T follicular helper cell (primary cell): ENCODE measurements around the gene PROX2.

Experiments
- DNase-seq: peaks from one replicate; pipeline ENCODE4 v3.0.0-alpha.2; 2020; ENCODE audit warnings: low read depth
- total RNA-seq, 2 experiments: gene quantifications; one replicate each; lab custom pipeline; 2026; lab: John Stamatoyannopoulos, UW

Gene PROX2, protein sequence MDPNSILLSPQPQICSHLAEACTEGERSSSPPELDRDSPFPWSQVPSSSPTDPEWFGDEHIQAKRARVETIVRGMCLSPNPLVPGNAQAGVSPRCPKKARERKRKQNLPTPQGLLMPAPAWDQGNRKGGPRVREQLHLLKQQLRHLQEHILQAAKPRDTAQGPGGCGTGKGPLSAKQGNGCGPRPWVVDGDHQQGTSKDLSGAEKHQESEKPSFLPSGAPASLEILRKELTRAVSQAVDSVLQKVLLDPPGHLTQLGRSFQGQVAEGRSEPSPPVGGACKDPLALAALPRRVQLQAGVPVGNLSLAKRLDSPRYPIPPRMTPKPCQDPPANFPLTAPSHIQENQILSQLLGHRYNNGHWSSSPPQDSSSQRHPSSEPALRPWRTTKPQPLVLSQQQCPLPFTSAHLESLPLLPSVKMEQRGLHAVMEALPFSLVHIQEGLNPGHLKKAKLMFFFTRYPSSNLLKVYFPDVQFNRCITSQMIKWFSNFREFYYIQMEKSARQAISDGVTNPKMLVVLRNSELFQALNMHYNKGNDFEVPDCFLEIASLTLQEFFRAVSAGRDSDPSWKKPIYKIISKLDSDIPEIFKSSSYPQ
- 0 to 0.09 reads per million in 2 experiments for total RNA-seq

- DNase-seq, result no peak
Measured at GRCh38 chr14:74875941-74876913, at the start of gene PROX2. PROX2 (minus strand) TSS chr14:74876145; CDS start chr14:74863834, 12,311 bp downstream.

GRCh38 chr14:74924061-74924460, 48.1 kb upstream of the PROX2 start:
- no peak for DNase-seq

DNA sequence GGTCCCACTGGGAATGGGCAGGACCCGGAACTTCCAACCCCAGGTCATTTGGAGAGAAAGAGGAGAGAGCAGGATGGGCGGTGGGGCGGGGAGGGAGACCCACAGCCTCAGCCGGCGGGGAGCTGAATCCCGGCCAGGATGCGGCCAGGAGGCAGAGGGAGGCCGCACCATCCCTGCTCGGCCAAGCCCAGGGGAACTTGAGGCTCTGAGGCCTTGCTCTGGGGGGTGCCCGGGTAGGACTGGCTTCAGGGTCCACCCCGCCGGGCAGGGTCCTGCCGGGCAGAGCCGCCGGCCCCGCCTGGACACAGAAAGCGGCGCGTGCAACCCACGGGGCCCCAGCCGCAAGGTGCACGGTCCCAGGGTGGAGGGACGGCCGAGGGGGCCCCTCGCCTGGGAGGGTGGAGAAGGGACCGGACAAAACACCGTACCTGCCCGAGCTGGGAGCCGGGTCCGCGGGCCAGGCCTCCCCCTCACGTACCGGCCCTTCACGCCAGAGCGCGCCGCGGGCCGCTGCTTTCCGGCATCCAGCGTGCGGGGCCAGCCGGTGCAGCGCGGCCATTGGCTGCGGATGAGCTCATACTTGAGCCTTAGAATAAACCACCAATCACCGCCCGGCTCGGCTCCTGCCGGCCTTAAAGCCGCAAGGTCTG, 46.9 kb upstream of the PROX2 start, which contains the start of gene RPS6KL1:
RPS6KL1 (minus strand) TSS at position 509 of the 650 bp plus-strand sequence. CDS start 1,719 bp downstream, outside the sequence.
- peak; percentile 52 for DNase-seq

DNA sequence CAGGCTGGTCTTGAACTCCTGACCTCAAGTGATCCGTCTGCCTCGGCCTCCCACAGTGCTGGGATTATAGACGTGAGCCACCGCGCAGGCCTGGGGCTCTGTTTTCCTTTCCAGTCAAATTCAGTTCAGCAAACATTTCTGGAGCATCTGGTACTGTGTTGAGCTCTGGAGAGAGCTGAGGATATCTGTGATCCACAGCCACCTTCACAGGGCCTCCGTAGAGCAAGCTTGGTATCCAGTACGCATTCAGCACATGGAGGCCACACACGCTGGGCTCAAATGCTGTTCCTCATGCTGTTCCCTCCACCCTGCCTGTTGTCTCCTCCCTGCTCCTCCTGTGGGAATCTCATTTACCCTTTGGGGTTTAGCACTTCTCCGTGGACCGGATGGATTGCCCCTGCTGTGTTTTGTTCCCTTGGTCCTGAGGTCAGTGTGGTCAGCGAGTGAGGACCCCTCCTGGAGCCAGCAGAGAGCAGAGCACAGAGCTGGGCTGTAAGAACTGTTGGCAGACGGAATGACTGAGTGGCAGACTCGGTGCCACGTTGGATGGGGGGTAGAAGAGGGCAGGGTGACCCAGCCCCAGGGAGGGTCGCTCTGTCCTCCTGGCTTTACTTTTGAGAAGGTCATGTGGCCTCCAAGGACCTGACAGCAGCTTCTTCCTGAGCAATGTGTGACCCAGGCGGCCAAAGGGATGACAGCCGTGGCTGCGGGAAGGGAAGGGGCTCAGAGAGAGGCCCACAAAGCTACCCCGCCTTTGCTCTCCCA, 46.2 kb upstream of the PROX2 start:
- no peak for DNase-seq

DNA sequence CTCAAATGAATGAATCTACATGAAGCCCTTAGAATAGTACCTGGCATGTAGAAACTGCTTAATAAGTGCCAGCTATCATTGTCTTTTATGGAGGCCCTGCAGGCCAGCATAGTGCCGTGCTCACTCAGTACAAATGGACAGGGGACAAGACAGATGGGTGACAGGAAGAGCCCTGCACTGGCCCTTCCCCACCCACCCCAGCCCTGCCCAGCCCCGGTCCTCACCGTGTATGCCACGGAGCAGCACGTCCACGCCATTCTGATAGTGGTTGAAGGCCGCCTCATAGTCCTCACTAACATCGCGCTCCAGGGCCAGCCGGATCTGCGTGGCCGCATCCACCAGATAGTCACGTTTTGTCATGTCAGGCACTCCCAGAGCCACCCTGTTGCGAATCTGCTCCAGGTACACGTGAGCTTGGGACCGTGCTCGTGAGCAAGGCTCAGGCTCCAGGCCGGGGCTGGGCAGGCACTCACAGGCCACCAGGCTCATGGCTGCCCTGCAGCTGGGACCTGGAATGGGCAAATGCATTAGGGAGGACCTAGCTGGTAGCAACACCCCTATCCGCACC, 45.2 kb upstream of the PROX2 start:
- DNase-seq, result no peak

GRCh38 chr14:74920281-74920680, 44.3 kb upstream of the PROX2 start:
- DNase-seq, result no peak

GRCh38 chr14:74919421-74920165, 43.6 kb upstream of the PROX2 start:
- DNase-seq, result no peak

- DNase-seq, result no peak
Measured at GRCh38 chr14:74918380-74918779, 42.4 kb upstream of the PROX2 start.

- DNase-seq, result no peak
Measured at GRCh38 chr14:74917646-74918081, 41.7 kb upstream of the PROX2 start.

GRCh38 chr14:74917178-74917543, 41.2 kb upstream of the PROX2 start:
- no peak for DNase-seq

DNA sequence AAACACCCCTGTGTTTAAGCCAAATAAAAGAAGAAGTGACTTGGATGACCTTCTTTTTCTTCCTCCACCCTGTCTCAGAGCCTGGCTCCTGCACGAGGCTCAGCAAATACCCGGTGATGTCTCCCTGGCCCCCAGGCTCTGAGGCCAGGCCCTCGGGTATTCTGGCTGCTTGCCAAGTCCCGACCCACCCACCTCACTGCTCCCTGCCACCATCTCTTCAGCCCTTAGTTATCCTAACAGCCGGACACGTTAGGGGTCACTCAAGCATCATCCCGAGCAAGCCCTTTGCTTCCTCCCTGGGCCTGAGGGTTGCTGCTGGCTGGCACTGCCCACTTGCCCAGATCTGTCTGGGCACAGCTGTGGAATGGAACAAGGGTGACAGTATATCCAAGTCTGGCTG, 39.9 kb upstream of the PROX2 start:
- DNase-seq, result no peak

- DNase-seq, result no peak
Measured at GRCh38 chr14:74915426-74915825, 39.5 kb upstream of the PROX2 start.

DNA sequence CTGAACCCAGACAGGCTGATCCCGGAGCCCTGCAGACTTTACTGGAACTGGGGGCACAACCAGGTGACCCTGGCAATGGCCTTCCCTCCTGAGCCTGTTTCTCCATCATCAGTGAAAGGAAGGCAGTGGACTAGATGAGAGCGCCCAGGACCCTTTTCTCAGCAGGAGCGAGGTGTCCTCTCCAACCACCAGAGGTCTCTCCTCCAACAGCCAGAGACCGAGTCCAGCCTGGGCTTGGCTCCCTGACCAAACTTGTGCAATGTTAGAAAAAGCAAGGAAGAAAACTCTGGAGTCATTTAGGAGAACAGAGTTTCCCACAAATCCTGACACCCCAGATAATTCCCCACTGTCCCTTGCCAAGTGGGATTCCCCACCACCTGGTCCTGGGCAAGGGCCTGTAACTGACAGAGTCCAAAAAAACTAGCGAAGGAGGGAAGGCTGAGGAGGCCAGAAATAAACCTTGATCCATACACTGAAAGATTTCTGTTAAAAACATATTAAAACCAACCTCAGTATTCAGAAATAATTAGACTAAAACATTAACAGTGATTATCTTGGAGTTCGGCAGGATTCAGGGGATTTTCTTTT, 38.1 kb upstream of the PROX2 start:
- DNase-seq, result no peak

DNA sequence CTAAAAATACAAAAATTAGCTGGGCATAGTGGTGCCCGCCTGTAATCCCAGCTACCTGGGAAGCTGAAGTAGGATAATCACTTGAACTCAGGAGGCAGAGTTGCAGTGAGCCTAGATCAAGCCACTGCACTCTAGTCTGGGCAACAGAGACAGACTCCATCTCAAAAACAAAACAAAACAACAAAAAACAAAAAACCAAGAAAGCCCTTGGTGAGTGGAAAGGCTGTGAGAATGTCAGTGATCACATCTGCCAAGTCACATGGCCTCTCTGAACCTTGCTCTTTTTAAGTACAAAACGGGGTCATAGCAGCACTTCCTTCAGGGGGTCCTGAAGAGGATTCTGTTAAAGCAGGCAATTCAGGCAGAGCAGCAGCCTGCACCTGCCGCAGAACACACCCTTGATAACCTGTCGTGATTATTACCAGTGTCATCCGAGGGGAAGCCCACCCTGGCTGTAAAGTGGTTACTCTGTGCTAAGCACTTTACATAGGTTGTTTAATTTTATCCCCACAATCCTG, 37.5 kb upstream of the PROX2 start:
- DNase-seq, result no peak

GRCh38 chr14:74912801-74913200, 36.9 kb upstream of the PROX2 start:
- DNase-seq, result no peak

- DNase-seq, result no peak
Measured at GRCh38 chr14:74912111-74912510, 36.2 kb upstream of the PROX2 start.

GRCh38 chr14:74911704-74912103, 35.8 kb upstream of the PROX2 start:
- no peak for DNase-seq

DNA sequence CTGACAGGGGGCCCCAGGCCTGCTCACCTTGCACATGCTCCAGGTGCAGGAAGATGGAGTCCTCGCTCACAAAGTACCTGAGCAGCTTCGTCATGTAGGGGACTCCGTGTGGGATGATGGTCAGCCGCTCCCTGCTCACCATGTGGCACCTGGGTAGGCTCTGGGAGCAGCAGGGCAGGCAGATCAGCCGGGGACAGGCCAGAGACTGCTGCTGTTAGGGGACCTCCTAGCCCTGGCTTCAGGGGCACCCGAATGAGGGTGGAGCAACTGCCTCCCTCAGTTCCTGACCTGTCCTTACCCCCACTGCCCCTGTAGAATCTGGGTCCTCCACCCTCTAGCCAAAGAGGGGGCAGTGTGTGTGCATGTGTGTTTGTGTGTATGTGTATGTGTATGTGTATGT, 35.3 kb upstream of the PROX2 start:
- DNase-seq, result no peak

DNA sequence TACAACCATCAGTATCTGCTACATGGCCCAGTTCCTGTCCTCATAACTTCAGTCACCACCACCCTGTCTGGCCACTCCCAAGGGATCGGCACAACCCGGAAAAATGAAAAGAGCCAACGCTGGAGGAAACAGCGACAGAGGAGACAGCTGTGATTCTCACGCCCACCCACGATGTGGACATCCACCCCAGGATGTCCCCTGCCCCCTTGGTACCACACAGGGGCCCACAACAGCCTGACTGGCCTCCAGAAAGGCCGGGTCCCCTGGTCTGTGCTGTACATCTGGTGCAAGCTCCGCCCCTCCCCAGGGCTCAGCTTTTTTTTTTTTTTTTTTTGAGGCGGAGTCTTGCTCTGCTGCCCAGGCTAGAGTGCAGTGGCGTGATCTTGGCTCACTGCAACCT, 34.6 kb upstream of the PROX2 start:
- no peak for DNase-seq
